Choroid plexus epithelial cell (primary cell): Measurements from ENCODE around the gene CXorf58.
"Not testable (repeated sequence)": the region's sequence is repeated elsewhere in the genome, so short reads cannot be mapped to it uniquely, and the experiment has no call there.

Experiments used
- DNase-seq: peaks from one replicate; pipeline ENCODE4 v3.0.0-alpha.2; 2010; ENCODE audit warnings: low read depth
- H3K4me3 ChIP-seq: 2 replicates; pipeline ENCODE4 v1.5.1; 2011; ENCODE audit warnings: low read depth, mild to moderate bottlenecking, control low read depth, low read length, moderate library complexity
- TF ChIP-seq, protein P1 (sequence below): conservative IDR thresholded peaks from 2 replicates; pipeline ENCODE4 v1.5.1; 2011; ENCODE audit warnings: low read depth, mild to moderate bottlenecking, control low read depth, inconsistent platforms, low read length, moderate library complexity

Gene CXorf58, protein sequence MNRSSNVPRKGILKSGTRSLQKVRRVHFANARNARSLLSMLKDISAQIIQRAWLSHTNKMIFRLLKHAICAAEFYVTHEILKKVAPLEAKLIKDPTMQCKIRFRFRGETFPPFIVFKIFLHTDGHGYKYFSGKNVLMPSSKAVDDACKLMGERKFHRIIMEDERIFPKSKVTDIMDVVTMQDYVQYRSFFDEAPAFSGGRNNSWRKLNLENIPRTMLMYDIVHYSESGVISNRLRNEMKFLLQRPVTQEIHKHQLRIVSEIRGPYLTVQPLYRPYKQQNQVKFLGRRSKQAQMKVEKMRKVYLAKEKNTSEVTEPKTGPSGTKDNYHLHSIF

DNA sequence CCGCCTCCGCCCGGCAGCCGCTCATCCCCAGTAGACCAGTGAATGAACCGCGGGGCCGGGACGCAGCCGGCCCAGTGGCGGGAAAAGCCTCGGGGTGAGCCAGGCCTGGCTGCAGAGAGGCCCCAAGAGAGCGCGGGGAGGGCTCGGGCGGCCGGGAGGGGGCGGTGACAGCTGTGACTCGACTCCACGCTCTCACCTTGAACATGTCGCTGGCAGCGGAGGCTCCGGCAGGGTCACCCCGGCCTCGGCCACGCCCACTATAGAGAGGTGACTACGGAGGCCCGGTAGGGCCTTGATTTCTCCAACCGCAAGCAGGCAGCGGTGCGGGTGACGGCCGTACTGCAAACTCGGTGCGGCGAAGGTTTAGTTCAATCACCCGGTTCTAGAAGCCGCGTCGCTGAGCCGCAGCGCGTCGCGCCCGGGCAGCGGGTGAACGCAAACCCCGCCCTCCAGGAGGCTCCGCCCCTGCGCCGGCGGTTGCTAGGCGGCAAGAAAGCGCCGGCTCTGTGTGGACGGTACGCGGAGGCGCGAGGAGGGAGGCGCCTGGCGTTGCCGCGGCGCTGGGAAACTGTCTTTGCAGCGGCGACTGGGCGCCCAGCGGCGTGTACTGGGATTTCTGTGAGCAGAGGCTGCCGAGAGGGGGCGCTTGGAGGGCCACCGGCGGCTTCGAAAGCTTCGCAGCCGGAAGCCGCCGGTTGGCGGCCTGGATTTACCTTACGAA, at the start of gene CXorf58, which contains the start of gene APOO:
CXorf58 (plus strand) TSS at position 509 of the 721 bp plus-strand sequence. CDS start 2,297 bp downstream, outside the sequence.
APOO (minus strand) TSS at position 441 of the 721 bp plus-strand sequence; CDS start at position 205, 236 bp downstream.
- TF ChIP-seq, protein P1, sequence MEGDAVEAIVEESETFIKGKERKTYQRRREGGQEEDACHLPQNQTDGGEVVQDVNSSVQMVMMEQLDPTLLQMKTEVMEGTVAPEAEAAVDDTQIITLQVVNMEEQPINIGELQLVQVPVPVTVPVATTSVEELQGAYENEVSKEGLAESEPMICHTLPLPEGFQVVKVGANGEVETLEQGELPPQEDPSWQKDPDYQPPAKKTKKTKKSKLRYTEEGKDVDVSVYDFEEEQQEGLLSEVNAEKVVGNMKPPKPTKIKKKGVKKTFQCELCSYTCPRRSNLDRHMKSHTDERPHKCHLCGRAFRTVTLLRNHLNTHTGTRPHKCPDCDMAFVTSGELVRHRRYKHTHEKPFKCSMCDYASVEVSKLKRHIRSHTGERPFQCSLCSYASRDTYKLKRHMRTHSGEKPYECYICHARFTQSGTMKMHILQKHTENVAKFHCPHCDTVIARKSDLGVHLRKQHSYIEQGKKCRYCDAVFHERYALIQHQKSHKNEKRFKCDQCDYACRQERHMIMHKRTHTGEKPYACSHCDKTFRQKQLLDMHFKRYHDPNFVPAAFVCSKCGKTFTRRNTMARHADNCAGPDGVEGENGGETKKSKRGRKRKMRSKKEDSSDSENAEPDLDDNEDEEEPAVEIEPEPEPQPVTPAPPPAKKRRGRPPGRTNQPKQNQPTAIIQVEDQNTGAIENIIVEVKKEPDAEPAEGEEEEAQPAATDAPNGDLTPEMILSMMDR: peak; percentile 78
- peak; percentile 93 for DNase-seq
- H3K4me3 ChIP-seq: peak within 1 kb of the TSS; percentile 71

DNA sequence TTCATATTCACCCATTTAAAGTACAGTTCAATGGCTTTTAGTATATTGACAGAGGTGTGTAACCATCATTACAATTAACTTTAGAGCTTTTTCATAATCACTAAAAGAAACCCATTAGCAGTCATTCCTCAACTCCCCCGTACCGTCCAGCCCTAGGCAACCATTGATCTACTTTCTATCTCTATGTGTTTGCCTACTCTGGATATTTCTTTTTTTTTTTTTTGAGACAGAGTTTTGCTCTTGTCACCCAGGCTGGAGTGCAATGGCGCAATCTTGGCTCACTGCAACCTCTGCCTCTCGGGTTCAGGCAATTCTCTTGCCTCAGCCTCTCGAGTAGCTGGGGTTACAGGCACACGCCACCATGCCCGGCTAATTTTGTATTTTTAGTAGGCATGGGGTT, 48.6 kb upstream of the CXorf58 start:
- not testable (repeated sequence) for DNase-seq

GRCh38 chrX:23861215-23861896, 46.5 kb upstream of the CXorf58 start:
- TF ChIP-seq, protein P1: no peak
- no peak overlapping the region for H3K4me3 ChIP-seq
- peak; percentile 29 for DNase-seq

More for the DNA sequence above, 48.6 kb upstream of the CXorf58 start:
- H3K4me3 ChIP-seq: not testable (repeated sequence)

DNA sequence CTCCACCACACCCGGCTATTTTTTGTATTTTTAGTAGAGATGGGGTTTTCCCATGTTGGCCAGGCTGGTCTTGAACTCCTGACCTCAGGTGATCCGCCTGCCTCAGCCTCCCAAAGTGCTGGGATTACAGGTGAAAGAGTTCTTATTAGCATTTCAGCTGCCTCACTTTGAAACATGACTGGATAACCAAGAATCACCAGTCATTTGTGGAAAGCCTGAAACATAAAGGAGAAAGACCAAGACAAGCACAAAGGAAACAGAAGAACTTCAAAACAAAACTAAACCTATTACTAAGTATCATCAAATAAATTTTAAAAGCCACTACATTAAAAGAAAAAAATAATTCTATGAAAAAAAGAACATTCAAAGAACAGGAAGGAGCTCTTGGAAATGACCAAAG, 45.9 kb upstream of the CXorf58 start:
- not testable (repeated sequence) for H3K4me3 ChIP-seq, DNase-seq

GRCh38 chrX:23864742-23865326, 43.0 kb upstream of the CXorf58 start:
- no peak for DNase-seq
- TF ChIP-seq, protein P1: no peak
- H3K4me3 ChIP-seq: no peak overlapping the region

- no peak overlapping the region for H3K4me3 ChIP-seq
- no peak for DNase-seq
- TF ChIP-seq, protein P1: no peak
Measured at GRCh38 chrX:23870041-23870440, 37.8 kb upstream of the CXorf58 start.

DNA sequence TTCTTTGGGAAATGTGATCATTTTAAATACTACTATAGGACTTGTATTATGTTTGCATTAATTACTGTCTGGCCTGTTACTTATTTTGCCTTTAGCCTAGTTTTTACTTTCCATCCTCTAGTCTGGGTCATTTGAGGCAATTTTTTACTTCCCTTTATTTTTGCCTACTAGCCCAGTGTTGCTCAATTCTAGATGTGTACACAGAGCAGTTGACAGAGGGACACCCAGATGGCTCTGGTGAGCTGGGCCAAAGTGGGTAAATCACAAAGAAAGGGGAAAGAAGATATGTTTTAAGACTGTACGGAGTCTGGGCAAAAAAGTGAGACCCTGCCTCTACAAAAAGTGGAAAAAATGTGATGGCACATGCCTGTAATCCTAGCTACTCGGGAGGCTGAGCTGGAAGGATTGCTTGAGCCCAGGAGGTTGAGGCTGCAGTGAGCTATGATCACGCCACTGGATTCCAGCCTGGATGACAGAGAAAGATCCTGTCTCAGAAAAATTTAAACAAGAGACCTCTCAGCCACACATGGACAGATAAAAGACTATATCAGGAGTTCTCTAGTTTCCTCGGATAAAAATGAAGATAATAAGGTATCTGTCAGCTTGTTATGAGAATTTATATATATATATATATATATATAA, 35.8 kb upstream of the CXorf58 start:
- no peak for DNase-seq
- TF ChIP-seq, protein P1: no peak
- no peak overlapping the region for H3K4me3 ChIP-seq
